GM10266 (cell line): Measurements from ENCODE around the gene NLGN1.

Source experiments
- DNase-seq: peaks from one replicate; pipeline ENCODE4 v3.0.0; 2012; ENCODE audit errors: extremely low spot score
- TF ChIP-seq, protein P1 (sequence below): IDR thresholded peaks from 2 replicates; pipeline ENCODE4 v1.5.1; 2012; ENCODE audit warnings: mild to moderate bottlenecking, low read depth; ENCODE audit not compliant: control insufficient read depth, insufficient read depth; ENCODE audit errors: missing control alignments

NLGN1 gene

GRCh38 chr3:173892547-173892946 is 495.0 kb downstream of the NLGN1 start:
- TF ChIP-seq, protein P1, sequence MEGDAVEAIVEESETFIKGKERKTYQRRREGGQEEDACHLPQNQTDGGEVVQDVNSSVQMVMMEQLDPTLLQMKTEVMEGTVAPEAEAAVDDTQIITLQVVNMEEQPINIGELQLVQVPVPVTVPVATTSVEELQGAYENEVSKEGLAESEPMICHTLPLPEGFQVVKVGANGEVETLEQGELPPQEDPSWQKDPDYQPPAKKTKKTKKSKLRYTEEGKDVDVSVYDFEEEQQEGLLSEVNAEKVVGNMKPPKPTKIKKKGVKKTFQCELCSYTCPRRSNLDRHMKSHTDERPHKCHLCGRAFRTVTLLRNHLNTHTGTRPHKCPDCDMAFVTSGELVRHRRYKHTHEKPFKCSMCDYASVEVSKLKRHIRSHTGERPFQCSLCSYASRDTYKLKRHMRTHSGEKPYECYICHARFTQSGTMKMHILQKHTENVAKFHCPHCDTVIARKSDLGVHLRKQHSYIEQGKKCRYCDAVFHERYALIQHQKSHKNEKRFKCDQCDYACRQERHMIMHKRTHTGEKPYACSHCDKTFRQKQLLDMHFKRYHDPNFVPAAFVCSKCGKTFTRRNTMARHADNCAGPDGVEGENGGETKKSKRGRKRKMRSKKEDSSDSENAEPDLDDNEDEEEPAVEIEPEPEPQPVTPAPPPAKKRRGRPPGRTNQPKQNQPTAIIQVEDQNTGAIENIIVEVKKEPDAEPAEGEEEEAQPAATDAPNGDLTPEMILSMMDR: no peak
- no peak for DNase-seq

- no peak for DNase-seq
- TF ChIP-seq, protein P1: no peak
Observed at GRCh38 chr3:173893066-173893465, 495.5 kb downstream of the NLGN1 start.

DNA sequence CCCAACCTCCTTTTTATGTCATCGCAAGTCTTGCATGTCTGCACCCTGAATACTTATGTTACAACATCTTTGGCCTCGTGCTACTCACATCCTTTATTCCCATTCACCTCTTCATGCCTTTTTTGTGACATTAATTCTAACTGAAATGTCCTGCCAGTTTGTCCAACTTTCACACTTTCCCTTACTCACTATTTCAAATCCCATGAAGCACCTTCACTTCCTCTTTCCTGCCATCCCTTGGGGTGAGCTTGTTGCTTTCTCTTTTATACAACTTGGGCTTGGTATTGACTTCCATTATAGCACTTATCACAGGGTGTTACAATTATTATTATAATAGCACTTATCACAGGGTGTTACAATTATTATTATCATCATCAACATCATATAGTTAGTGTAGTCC is 496.3 kb downstream of the NLGN1 start:
- TF ChIP-seq, protein P1: no peak
- DNase-seq: no peak

GRCh38 chr3:173897631-173898030 is 500.1 kb downstream of the NLGN1 start:
- TF ChIP-seq, protein P1: no peak
- no peak for DNase-seq

GRCh38 chr3:173901649-173902048 is 504.1 kb downstream of the NLGN1 start:
- TF ChIP-seq, protein P1: no peak
- DNase-seq: no peak

DNA sequence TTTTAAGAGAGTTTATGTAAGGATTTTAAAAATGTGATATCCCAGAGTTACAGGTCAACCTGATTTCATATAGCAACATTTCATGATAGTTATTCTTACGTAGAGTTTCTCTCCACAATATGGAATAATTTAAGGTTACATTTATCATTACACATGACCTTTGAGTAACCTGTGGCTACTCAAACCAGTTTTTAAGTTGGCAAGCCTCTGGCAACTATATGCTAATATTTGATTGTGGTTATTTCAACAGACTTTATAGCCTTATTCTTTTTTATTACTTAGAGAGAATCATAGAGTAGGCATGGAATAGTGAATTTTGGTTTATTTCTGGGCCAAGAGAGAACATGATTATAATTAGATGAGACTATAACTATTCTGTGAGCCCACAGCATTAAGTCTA is 504.9 kb downstream of the NLGN1 start:
- TF ChIP-seq, protein P1: no peak
- DNase-seq: no peak

DNA sequence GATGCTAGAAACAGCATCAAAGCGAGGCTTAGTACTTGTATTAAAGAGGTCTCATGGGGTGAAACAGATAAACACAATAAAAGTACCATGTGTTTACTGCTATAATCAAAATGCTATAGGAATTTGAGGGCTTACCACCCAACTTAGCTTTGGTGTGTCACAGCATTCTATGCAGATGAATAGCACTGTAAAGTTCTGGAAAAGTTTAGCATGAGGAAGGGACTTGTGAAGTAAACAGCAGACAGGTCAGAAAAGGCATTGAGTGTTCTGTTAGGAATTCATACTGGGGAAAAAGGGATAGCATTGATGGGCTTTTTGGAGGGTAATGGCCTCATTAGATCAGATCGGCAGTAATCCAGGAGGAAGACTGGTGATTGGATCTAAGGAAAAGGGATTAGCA is 505.3 kb downstream of the NLGN1 start:
- no peak for DNase-seq
- TF ChIP-seq, protein P1: no peak
